Erythroblast (primary cell): Measurements from ENCODE around the gene SNRPD3.
"Not testable (repeated sequence)": the region's sequence is repeated elsewhere in the genome, so short reads cannot be mapped to it uniquely, and the experiment has no call there.

Experiments used
- DNase-seq, 2 experiments: peaks; one replicate each; lab custom pipeline; 2025; lab: John Stamatoyannopoulos, UW
- GATA1 ChIP-seq: IDR thresholded peaks from 2 replicates; pipeline ENCODE4 v1.6.1; 2011; ENCODE audit warnings: low read depth, mild to moderate bottlenecking, control low read depth, low read length, moderate library complexity
- POLR2A ChIP-seq: IDR thresholded peaks from 2 replicates; pipeline ENCODE4 v1.6.1; 2011; ENCODE audit warnings: mild to moderate bottlenecking, low read length

SNRPD3 gene

GRCh38 chr22:24587948-24588347 is 32.1 kb downstream of the SNRPD3 start:
- TF ChIP-seq POLR2A (no peak), GATA1 (no peak)
- DNase-seq, result no peak

- TF ChIP-seq GATA1, result no peak
- no peak for TF ChIP-seq POLR2A
- no peak for DNase-seq
These were observed 32.6 kb downstream of the SNRPD3 start for GRCh38 chr22:24588381-24588756.

GRCh38 chr22:24588757-24589481 is 33.1 kb downstream of the SNRPD3 start:
- no peak for DNase-seq
- TF ChIP-seq GATA1 (no peak), POLR2A (no peak)

GRCh38 chr22:24589518-24590030 is 33.8 kb downstream of the SNRPD3 start:
- TF ChIP-seq POLR2A (no peak), GATA1 (no peak)
- DNase-seq, result no peak

GRCh38 chr22:24590596-24591173 is 34.9 kb downstream of the SNRPD3 start:
- TF ChIP-seq POLR2A (no peak), GATA1 (no peak)
- no peak for DNase-seq

- TF ChIP-seq POLR2A, result no peak
- DNase-seq, result no peak
These were observed 35.6 kb downstream of the SNRPD3 start for GRCh38 chr22:24591286-24591830.

- peak in 1 of 2 experiments; percentile 42 for DNase-seq
- TF ChIP-seq POLR2A, result no peak
- TF ChIP-seq GATA1, result no peak
These were observed 36.5 kb downstream of the SNRPD3 start for GRCh38 chr22:24592058-24592850.

GRCh38 chr22:24592851-24593558 is 37.2 kb downstream of the SNRPD3 start, which contains the start of gene LRRC75B:
Gene LRRC75B (minus strand): TSS chr22:24593073. CDS start chr22:24593039, 34 bp downstream.
- TF ChIP-seq GATA1 (no peak), POLR2A (peak; percentile 23)
- DNase-seq, result peak; percentile 80 to 83

- not testable (repeated sequence) for DNase-seq
These were observed 37.7 kb downstream of the SNRPD3 start for GRCh38 chr22:24593559-24593835.

- TF ChIP-seq POLR2A (no peak), GATA1 (no peak)
- no peak for DNase-seq
These were observed 38.2 kb downstream of the SNRPD3 start for GRCh38 chr22:24593836-24594568.

GRCh38 chr22:24594569-24595120 is 38.8 kb downstream of the SNRPD3 start:
- no peak for TF ChIP-seq POLR2A
- no peak for TF ChIP-seq GATA1
- DNase-seq, result no peak

GRCh38 chr22:24595228-24595627 is 39.4 kb downstream of the SNRPD3 start:
- TF ChIP-seq GATA1 (no peak), POLR2A (no peak)
- DNase-seq, result no peak
